ENCODE data around the gene AMBN.

DNA sequence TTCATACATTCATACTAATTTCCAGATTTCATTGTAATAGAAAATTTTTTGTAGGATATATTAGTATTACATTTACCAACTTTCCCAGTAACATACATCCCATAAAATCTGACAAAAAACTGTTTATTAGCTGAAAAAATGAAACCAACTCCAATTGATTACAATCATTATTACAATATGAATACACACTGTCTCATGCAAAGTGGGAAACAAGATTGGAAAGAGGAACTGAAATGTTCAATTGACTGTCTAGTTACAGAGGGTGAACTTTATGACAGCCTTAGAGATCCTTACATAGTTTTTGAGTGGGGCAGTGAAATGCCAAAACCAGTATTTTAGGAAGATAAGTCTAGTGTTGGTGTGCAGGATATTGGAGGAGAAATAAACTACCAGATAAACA, 2.3 kb upstream of the AMBN start:
- TF ChIP-seq, protein P1, sequence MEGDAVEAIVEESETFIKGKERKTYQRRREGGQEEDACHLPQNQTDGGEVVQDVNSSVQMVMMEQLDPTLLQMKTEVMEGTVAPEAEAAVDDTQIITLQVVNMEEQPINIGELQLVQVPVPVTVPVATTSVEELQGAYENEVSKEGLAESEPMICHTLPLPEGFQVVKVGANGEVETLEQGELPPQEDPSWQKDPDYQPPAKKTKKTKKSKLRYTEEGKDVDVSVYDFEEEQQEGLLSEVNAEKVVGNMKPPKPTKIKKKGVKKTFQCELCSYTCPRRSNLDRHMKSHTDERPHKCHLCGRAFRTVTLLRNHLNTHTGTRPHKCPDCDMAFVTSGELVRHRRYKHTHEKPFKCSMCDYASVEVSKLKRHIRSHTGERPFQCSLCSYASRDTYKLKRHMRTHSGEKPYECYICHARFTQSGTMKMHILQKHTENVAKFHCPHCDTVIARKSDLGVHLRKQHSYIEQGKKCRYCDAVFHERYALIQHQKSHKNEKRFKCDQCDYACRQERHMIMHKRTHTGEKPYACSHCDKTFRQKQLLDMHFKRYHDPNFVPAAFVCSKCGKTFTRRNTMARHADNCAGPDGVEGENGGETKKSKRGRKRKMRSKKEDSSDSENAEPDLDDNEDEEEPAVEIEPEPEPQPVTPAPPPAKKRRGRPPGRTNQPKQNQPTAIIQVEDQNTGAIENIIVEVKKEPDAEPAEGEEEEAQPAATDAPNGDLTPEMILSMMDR (conservative IDR thresholded peaks at IDR 0.05): no peak
- TF ChIP-seq ZFX (IDR thresholded peaks at IDR 0.05): no peak

Measured in C4-2B (cell line).